GM12892 (cell line): ENCODE measurements around the gene SCML1.

Source experiments
- POLR2A ChIP-seq: IDR thresholded peaks from 2 replicates; pipeline ENCODE4 v1.6.1; 2011; ENCODE audit warnings: low read depth, low read length, control low read depth
- POLR2AphosphoS5 ChIP-seq: IDR thresholded peaks from 2 replicates; pipeline ENCODE4 v1.6.1; 2011; ENCODE audit warnings: low read depth, low read length, control low read depth

- TF ChIP-seq POLR2A (no peak), POLR2AphosphoS5 (no peak)
Measured at GRCh38 chrX:17747692-17748091, 10.4 kb downstream of the SCML1 start.
